Esophagus squamous epithelium (tissue), 4 donors: ENCODE measurements around the gene AK1.

Source experiments
- CTCF ChIP-seq, 6 experiments: fragments of 450-650 bp in 4 of 6; fragments of 200-600 bp in 2 of 6; sonication (generic) in 2 of 6; IDR thresholded peaks; one replicate each; pipeline ENCODE4 v1.5.1; 2016 to 2019; ENCODE audit warnings: antibody characterized with exemption in 6 of 6, mild to moderate bottlenecking in 4 of 6, moderate library complexity in 4 of 6
- POLR2A ChIP-seq, 4 donors: fragments of 450-650 bp; IDR thresholded peaks; one replicate each; pipeline ENCODE4 v1.6.1; 2017; ENCODE audit warnings: antibody characterized with exemption in 4 of 4, mild to moderate bottlenecking in 4 of 4, moderate library complexity in 3 of 4

GRCh38 chr9:127852829-127853228 is 24.6 kb downstream of the AK1 start:
- TF ChIP-seq CTCF (IDR thresholded peaks at IDR 0.05) (no peak), POLR2A (IDR thresholded peaks at IDR 0.05) (no peak)
